ENCODE results near the gene FAM163A.

The FAM163A gene

DNA sequence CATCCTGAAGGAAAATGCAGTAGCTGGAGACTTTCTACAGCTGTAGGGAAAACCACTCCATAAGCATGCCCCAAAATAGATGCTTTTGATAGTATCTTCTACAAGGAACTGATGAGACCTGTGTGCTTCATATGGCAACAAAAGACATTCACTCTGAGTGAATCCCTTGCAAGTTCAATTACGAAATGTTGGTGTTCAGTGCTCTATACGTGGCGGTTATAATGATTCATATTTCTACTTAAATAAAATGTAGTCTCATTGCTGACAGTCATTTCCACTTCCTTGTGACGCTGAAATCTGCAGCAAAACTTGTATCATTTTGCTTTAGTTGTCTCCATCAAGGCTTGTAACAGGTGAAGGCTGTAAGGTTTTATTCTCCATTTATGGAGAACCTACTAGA is 113.9 kb downstream of the FAM163A start:
- Histone ChIP-seq H3K4me3 (ENCODE audit: low read length, poor library complexity, severe bottlenecking) (no peak overlapping the region), H3K27me3 (ENCODE audit: insufficient read depth, low read length, poor library complexity, severe bottlenecking) (no peaks in the 10 kb centered on the region), H3K9me3 (ENCODE audit: insufficient read depth, low read depth, low read length) (no peaks in the 10 kb centered on the region), H3K9ac (ENCODE audit: low read depth, low read length, poor library complexity, severe bottlenecking) (no peak overlapping the region), H3K4me1 (ENCODE audit: insufficient read depth, low read length, poor library complexity, severe bottlenecking) (no peaks in the 10 kb centered on the region), H4K20me1 (ENCODE audit: insufficient read depth, low read length, poor library complexity, severe bottlenecking) (no peaks in the 10 kb centered on the region), H3K36me3 (ENCODE audit: insufficient read depth, low read length) (no peaks in the 10 kb centered on the region), H3K4me2 (ENCODE audit: low read depth, low read length, poor library complexity, severe bottlenecking) (no peak overlapping the region), H3K79me2 (ENCODE audit: insufficient read depth, low read length) (no peaks in the 10 kb centered on the region), H3K9me2 (replicated peaks; ENCODE audit: low read depth, low read length) (no peaks in the 10 kb centered on the region), H3F3A (ENCODE audit: low read depth) (no peaks in the 10 kb centered on the region), H2AFZ (ENCODE audit: low read length) (no peak overlapping the region)
- TF ChIP-seq, protein P1, sequence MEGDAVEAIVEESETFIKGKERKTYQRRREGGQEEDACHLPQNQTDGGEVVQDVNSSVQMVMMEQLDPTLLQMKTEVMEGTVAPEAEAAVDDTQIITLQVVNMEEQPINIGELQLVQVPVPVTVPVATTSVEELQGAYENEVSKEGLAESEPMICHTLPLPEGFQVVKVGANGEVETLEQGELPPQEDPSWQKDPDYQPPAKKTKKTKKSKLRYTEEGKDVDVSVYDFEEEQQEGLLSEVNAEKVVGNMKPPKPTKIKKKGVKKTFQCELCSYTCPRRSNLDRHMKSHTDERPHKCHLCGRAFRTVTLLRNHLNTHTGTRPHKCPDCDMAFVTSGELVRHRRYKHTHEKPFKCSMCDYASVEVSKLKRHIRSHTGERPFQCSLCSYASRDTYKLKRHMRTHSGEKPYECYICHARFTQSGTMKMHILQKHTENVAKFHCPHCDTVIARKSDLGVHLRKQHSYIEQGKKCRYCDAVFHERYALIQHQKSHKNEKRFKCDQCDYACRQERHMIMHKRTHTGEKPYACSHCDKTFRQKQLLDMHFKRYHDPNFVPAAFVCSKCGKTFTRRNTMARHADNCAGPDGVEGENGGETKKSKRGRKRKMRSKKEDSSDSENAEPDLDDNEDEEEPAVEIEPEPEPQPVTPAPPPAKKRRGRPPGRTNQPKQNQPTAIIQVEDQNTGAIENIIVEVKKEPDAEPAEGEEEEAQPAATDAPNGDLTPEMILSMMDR (conservative IDR thresholded peaks at IDR 0.05; ENCODE audit: low read length), result no peak
- TF ChIP-seq EZH2phosphoT487 (IDR thresholded peaks at IDR 0.05; ENCODE audit: borderline replicate concordance), result no peak

DNA sequence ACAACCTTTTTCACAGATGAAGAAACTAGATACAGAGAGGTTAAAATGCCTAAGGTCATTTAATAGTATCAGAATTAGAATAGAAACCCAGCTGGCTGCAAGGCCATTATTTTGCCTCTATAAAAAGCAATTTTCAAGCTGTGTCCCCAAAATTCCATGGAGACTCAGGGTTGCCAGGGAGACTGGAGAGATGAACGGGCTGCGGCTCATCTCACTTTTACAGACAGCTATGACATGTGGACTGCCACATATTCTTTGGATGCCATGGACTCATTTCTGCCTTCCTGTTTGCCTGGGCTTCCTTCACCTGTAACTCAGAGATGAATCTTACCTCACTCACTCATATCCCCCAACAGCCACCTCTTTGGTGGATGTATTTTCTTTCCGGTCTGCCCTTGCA is 117.6 kb downstream of the FAM163A start:
- Histone ChIP-seq H2AFZ (ENCODE audit: low read length) (no peak overlapping the region), H3K9ac (ENCODE audit: low read depth, low read length, poor library complexity, severe bottlenecking) (no peak overlapping the region), H3K9me3 (ENCODE audit: insufficient read depth, low read depth, low read length) (no peaks in the 10 kb centered on the region), H3F3A (ENCODE audit: low read depth) (no peaks in the 10 kb centered on the region), H4K20me1 (ENCODE audit: insufficient read depth, low read length, poor library complexity, severe bottlenecking) (no peaks in the 10 kb centered on the region), H3K4me2 (ENCODE audit: low read depth, low read length, poor library complexity, severe bottlenecking) (no peak overlapping the region), H3K36me3 (ENCODE audit: insufficient read depth, low read length) (peaks cover 21% of the 10 kb centered on the region; the same call in 1 of the 2 replicates), H3K79me2 (ENCODE audit: insufficient read depth, low read length) (no peaks in the 10 kb centered on the region; the same call in 1 of the 2 replicates), H3K9me2 (replicated peaks; ENCODE audit: low read depth, low read length) (no peaks in the 10 kb centered on the region), H3K27me3 (ENCODE audit: insufficient read depth, low read length, poor library complexity, severe bottlenecking) (no peaks in the 10 kb centered on the region), H3K4me1 (ENCODE audit: insufficient read depth, low read length, poor library complexity, severe bottlenecking) (no peaks in the 10 kb centered on the region), H3K4me3 (ENCODE audit: low read length, poor library complexity, severe bottlenecking) (no peak overlapping the region)
- TF ChIP-seq EZH2phosphoT487 (IDR thresholded peaks at IDR 0.05; ENCODE audit: borderline replicate concordance), result no peak
- TF ChIP-seq, protein P1 (conservative IDR thresholded peaks at IDR 0.05; ENCODE audit: low read length), result no peak

DNA sequence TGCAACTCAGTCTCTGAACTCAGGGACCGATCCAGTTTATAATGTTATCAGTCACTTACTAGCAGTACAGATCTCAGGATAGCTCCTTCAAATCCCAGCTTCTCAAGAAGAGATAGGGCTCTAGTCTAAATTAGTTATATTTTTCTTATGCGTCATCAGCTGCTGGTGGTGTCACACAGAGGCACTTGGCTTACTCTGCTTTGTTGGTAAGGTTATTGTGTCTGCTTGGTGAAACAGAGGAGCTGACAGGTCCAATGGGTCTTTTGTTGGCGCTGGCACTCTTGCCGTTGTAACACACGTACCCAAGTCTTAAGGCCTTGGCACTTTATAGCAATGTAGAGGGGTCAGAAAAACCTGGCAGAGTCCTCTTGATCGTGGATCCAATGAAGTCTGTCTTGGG is 122.3 kb downstream of the FAM163A start:
- Histone ChIP-seq H3K9ac (ENCODE audit: low read depth, low read length, poor library complexity, severe bottlenecking) (no peak overlapping the region), H3K4me2 (ENCODE audit: low read depth, low read length, poor library complexity, severe bottlenecking) (no peak overlapping the region), H3K36me3 (ENCODE audit: insufficient read depth, low read length) (peaks cover 48% of the 10 kb centered on the region; the same call in 1 of the 2 replicates), H2AFZ (ENCODE audit: low read length) (no peak overlapping the region), H3K79me2 (ENCODE audit: insufficient read depth, low read length) (peaks cover 23% of the 10 kb centered on the region), H3F3A (ENCODE audit: low read depth) (no peaks in the 10 kb centered on the region), H4K20me1 (ENCODE audit: insufficient read depth, low read length, poor library complexity, severe bottlenecking) (peaks cover 4% of the 10 kb centered on the region), H3K4me3 (ENCODE audit: low read length, poor library complexity, severe bottlenecking) (no peak overlapping the region), H3K4me1 (ENCODE audit: insufficient read depth, low read length, poor library complexity, severe bottlenecking) (no peaks in the 10 kb centered on the region), H3K27me3 (ENCODE audit: insufficient read depth, low read length, poor library complexity, severe bottlenecking) (no peaks in the 10 kb centered on the region), H3K9me3 (ENCODE audit: insufficient read depth, low read depth, low read length) (no peaks in the 10 kb centered on the region), H3K9me2 (replicated peaks; ENCODE audit: low read depth, low read length) (no peaks in the 10 kb centered on the region)
- TF ChIP-seq, protein P1 (conservative IDR thresholded peaks at IDR 0.05; ENCODE audit: low read length), result no peak
- no peak for TF ChIP-seq EZH2phosphoT487 (IDR thresholded peaks at IDR 0.05; ENCODE audit: borderline replicate concordance)
